HG03354 (cell line): Measurements from ENCODE around the gene PRSS57.
"Not testable (repeated sequence)": the region's sequence is repeated elsewhere in the genome, so short reads cannot be mapped to it uniquely, and the experiment has no call there.

Experiments
- ATAC-seq: cut with Tn5 transposase; IDR thresholded peaks from one replicate; pipeline ENCODE4 v1.9.1; 2021; ENCODE audit warnings: mild to moderate bottlenecking; ENCODE audit not compliant: unreplicated experiment, poor library complexity, severe bottlenecking

Gene PRSS57

DNA sequence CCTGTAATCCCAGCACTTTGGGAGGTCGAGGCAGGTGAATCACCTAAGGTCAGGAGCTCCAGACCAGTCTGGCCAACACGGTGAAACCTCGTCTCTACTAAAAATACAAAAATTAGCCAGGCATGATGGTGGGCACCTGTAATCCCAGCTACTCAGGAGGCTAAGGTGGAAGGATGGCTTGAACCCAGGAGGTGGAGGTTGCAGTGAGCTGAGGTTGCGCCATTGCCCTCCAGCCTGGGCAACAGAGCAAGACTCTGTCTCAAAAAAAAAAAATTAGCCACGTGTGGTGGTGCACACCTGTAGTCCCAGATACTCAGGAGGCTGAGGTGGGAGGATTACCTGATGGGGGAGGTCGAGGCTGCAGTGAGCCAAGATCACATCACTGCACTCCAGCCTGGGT lies 7.6 kb upstream of the PRSS57 start:
- ATAC-seq = not testable (repeated sequence)

- not testable (repeated sequence) for ATAC-seq
Measured at GRCh38 chr19:699885-700284, 4.6 kb upstream of the PRSS57 start.

- not testable (repeated sequence) for ATAC-seq
Measured at GRCh38 chr19:698529-698928, 3.3 kb upstream of the PRSS57 start.

GRCh38 chr19:694481-695351 lies 536 bp downstream of the PRSS57 start:
- no peak for ATAC-seq

- ATAC-seq = no peak
Measured at GRCh38 chr19:690203-690602, 5.0 kb downstream of the PRSS57 start.

DNA sequence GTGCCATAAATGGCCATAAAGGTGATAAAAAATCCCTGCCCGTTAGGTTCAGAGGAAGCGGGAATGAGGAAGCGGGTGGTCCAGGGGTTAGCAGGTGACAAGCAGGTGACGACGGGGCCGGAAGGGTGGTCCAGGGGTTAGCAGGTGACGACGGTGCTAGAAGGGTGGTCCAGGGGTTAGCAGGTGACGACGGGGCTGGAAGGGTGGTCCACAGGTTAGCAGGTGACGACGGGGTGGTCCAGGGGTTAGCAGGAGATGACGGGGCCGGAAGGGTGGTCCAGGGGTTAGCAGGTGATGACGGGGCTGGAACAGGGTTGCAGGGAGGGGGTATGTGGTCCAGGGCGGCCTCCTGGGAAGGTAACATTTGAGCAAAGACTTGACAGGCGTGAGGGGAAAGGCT lies 6.3 kb downstream of the PRSS57 start:
- no peak for ATAC-seq

- ATAC-seq = no peak
Measured at GRCh38 chr19:688214-688613, 7.0 kb downstream of the PRSS57 start.

GRCh38 chr19:687569-688166 lies 7.6 kb downstream of the PRSS57 start:
- ATAC-seq = no peak

- ATAC-seq = no peak
Measured at GRCh38 chr19:686589-687297, 8.5 kb downstream of the PRSS57 start.

- no peak for ATAC-seq
Measured at GRCh38 chr19:685454-685931, 9.8 kb downstream of the PRSS57 start.

DNA sequence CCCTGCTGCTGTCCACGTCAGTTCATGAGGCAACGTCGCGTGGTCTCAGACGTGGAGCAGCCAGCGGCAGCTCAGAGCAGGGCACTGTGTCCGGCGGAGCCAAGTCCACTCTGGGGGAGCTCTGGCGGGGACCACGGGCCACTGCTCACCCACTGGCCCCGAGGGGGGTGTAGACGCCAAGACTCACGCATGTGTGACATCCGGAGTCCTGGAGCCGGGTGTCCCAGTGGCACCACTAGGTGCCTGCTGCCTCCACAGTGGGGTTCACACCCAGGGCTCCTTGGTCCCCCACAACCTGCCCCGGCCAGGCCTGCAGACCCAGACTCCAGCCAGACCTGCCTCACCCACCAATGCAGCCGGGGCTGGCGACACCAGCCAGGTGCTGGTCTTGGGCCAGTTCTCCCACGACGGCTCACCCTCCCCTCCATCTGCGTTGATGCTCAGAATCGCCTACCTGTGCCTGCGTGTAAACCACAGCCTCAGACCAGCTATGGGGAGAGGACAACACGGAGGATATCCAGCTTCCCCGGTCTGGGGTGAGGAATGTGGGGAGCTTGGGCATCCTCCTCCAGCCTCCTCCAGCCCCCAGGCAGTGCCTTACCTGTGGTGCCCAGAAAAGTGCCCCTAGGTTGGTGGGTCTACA lies 12.5 kb downstream of the PRSS57 start:
- no peak for ATAC-seq

- ATAC-seq = no peak
Measured at GRCh38 chr19:681029-682019, 13.9 kb downstream of the PRSS57 start.

GRCh38 chr19:680287-681028 lies 14.8 kb downstream of the PRSS57 start:
- ATAC-seq = peak; percentile 74

- peak; percentile 30 for ATAC-seq
Measured at GRCh38 chr19:679418-680286, 15.6 kb downstream of the PRSS57 start.

GRCh38 chr19:678791-679388 lies 16.4 kb downstream of the PRSS57 start:
- ATAC-seq = no peak

DNA sequence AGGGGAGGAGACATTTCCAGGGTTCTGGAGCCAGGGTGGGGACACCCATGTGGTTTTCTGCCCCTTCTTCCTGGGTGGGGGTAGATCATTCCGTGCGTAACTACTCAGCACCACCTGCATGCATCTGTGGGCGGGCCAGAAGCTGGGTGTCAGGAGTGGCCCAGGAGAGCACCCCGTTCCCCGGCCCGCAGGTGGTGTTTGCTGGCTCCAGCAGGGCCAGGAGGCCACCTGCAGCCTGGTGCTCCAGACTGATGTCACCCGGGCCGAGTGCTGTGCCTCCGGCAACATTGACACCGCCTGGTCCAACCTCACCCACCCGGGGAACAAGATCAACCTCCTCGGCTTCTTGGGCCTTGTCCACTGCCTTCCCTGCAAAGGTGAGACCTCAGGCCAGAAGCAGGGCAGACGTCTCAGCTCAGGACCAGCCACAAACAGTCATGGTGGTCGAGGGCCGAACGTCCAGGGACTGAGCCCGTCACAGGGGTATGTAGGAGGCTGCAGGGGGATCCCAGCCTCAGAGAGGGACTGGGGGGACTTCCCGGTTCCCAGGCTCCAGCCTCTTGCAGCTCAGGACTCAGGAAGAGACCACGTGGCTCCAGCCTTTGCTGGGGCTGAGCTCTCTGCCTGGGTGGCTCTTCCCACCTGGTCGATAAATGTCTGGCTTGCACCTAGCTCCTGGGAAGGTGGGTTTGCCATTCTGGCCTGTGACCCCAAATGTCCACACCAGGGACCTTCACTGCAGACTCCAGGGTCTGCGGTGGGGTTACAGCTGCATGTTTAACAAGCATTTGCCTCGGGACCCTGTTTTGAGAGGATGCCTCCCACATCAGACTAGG lies 17.4 kb downstream of the PRSS57 start:
- no peak for ATAC-seq
